Measurements from ENCODE around the gene VAV2.

Gene VAV2

DNA sequence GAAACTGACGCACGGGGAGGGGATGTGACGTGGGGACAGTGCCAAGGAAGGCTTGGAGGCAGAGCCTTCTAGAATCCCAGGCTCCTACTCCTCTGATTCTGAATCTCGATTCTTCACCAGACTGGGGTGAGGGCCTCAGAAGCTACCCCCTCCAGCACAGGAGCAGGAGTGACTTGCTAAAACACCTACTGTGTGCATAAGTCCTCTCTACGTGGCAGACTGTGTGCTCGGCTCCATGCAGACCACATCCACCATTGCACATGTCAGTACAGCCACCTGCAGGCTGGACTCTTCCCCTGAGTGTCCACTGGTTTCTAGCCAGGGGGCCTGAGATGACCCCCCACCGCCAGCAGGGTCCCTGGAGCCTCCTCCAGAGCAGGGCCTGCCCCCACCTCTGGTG lies 182.8 kb downstream of the VAV2 start:
- in situ Hi-C loops (cut with MboI; ENCODE audit: low sequenced_read_pairs), result no loop called here

DNA sequence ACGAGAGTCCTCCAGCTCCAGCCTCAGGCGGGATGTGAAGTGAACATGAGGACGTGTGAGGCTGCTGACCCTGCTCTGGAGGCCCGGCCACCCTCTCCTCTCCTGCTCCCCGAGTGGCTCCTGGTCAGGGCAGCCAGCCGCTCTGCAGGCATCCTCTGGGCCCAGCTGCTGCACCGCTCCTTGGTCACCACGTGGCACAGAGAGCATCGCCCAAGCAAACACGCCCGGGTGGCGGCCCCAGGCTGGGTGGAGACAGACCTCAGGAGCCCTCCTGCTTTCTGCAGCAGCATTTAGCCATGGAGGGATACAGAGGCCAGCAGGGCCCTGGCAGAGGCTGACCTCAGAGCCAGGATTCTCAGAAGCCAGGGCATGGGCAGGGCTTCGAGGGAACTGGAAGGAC lies 184.3 kb downstream of the VAV2 start:
- in situ Hi-C loops (cut with MboI; ENCODE audit: low sequenced_read_pairs), result no loop called here

DNA sequence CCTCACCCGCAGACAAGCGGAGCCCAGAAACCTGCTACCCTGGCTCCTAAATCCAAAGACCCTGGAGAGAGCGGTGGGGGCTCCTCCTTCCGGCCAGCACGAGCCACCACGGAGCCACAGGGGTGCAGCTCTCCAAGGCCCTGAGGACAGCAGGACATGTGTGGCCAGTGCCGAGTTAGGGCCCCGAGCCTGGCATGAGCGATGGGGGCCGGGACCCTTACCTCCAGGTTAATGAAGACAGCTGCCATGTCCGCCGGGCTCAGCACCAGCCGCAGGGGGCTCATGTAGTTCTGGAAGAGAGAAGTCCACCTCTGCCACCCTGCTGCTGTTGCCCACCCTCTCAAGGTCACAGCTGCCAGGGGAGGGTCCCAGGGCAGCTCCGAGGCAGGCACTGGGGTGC lies 185.1 kb downstream of the VAV2 start:
- in situ Hi-C loops (cut with MboI; ENCODE audit: low sequenced_read_pairs), result no loop called here

DNA sequence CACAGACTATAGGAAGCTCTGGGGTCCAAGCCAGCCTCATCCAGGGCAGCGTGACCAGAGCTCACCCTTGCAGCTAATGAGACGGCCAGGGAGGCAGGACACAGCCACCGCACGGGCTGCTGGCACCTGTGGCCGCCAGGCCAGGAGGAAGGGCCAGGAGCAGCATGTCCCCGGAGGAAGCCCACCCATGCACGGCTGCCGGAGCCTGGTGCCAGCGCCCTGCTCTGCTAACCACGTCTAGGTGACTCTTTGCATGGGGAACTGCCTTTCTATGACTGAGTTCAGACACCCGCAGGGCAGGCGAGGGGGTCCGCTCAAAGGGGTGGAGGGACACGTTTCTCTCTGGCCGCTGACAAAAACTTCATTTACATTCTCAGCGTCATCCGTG lies 185.5 kb downstream of the VAV2 start:
- in situ Hi-C loops (cut with MboI; ENCODE audit: low sequenced_read_pairs), result no loop called here

DNA sequence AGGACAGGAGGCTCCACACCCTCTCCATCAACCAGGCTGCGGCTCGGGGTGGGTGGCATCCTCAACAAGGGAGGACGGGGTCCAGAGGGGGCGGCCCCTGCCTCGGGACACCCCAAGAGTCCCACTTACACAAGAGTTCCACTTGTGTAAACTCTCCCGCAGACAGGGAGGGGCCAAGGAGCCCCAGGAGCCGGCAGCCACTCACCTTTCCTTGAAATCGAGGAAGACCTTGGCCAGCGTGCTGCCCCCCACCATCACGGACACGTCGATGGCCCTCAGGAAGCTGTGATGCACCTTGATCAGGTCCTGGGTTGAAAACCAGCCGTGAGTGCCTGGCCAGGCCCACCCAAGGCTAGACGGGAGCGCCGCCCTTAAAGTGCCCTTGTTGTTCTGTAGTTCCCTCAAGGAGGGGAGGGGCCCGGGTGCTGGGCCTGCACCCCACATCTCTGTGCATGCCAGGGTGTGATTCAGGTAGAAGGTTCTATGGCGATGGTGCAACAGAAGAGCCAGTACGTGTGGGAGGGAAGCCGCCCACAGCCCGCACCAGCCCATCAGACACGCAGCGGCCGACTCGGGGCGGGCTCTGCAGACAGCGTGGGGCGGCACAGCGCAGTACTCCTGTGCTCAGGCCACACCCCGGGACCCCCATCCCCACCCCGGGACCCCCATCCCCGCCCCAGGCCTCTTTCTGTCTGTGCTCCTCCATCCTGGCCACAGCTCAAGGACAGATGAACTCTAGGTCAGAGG lies 186.1 kb downstream of the VAV2 start:
- in situ Hi-C loops (cut with MboI; ENCODE audit: low sequenced_read_pairs), result no loop called here

DNA sequence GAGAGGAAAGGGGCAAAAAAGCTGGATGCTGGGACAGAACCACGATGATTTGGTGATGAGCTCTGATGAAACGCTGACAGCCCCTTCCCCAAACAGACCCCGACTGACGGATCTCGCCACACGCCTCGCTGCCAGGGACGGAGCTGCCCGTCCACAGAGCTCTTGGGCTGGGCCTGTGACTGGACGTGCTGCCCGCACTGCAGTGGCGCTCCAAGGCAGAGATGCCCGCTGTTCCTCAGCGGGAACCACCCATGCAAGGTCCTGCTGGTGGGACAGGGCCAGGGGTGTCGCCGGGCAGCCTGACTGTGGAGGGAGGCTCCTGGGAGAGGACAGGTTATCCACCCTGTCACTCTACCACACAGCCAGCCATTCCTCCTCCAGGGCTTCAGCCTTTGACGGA lies 187.9 kb downstream of the VAV2 start:
- in situ Hi-C loops (cut with MboI; ENCODE audit: low sequenced_read_pairs), result no loop called here

DNA sequence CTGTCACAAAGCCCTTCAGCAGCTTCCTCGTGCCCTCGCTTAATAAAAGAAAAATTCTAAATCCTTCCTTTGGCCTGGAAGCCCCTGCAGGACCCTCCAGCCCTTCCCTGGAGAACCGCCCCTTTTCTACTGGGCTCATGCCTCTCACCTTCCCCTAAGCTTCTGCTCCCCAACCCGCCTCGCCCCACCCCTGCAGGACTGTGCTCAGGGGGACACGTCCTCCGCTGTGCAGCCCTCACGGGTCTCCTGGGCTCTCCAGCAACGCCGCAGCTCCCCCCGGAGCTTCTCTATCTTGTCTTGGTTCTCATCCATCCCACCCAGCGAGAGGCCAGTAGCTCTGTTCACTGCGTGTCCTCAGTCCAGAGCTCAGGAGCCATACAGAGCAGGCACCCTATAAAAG lies 188.4 kb downstream of the VAV2 start:
- in situ Hi-C loops (cut with MboI; ENCODE audit: low sequenced_read_pairs), result no loop called here

DNA sequence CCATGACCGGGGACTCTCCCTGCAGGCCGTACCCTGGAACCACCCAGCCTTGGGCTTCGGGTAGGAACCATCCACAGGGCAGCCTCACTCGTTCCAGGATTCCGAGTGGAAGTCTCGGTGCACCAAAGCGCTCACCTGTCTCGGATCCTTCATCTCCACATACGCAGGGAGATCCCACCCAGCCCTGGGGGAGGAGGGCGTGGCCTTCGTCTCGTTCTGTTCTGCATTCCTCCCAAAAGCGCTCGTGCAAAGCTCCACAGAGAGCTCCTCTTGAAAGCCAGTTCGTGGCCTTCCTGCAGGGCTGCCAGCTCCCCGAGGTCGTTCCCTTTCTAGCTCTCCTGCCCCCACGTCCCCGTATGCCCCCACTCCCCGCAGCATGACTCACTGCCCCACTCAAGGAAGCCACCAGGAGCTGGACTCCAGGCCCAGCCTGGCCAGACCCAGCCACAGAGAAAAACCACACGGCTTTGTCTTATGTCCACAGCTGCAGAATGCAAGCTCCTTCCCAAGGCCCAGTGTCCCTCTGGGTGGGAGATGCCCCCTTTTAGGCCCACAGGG lies 189.0 kb downstream of the VAV2 start:
- in situ Hi-C loops (cut with MboI; ENCODE audit: low sequenced_read_pairs), result no loop called here

DNA sequence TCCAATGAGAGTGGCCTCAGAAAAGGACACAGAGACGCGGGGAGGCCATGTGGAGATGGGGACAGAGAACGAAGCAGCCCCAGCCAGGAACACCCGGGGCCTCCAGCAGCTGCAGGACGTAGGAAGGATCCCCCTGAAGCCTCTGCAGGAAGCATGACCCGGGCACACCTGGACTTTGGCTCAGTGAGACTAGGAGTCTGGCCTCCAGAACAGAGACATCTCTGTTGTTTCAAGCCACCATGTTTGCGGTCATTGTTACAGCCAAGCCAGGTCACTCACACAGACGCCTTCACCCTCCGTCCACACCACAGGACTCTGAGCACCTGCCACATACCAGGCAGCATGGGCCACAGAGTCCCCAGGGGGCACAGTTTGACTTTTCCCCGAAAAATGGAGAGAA lies 190.4 kb downstream of the VAV2 start:
- in situ Hi-C loops (cut with MboI; ENCODE audit: low sequenced_read_pairs), result no loop called here

DNA sequence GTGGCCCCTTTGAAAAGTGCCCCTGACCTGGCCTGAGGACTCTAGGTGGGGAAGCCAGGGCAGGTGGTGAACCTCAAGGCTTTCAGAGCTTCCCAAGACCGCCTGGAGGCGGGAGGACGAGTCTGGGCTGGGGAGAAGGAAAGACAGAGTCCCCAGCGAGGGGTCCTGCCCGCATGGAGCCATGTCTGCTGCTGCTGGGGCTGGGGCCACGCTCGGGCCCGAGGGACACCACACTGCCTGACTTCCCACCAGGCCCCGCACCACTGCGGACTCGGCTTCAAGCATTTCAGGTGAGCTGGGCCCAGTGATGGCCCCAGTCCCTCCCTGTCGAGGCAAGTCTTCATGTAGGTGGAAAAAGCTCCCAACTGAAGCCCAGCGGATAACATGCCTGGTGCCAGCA lies 191.9 kb downstream of the VAV2 start:
- in situ Hi-C loops (cut with MboI; ENCODE audit: low sequenced_read_pairs), result no loop called here

DNA sequence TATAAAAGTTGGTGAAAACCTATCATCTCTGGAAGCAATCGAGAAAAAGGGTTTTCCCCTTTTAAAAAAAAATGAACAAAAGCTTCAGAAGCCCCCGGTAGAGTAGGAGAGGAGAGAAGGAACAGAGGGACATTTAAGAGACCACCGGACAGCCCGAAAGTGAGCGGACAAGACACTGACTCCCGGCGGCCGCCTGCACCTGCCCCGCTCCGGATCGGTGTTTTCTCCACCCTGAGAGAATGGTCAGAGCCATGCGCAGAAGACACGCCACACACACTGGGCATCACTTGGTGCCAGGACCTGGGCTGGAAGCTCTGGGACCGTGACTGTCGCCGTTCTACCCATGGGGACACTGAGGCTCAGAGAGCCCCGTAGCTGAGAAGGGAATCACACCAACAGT lies 192.4 kb downstream of the VAV2 start:
- in situ Hi-C loops (cut with MboI; ENCODE audit: low sequenced_read_pairs), result loop anchor here (25.0 kb wide), 1 partner anchor 288 kb away; no protein-coding TSS in a partner anchor

DNA sequence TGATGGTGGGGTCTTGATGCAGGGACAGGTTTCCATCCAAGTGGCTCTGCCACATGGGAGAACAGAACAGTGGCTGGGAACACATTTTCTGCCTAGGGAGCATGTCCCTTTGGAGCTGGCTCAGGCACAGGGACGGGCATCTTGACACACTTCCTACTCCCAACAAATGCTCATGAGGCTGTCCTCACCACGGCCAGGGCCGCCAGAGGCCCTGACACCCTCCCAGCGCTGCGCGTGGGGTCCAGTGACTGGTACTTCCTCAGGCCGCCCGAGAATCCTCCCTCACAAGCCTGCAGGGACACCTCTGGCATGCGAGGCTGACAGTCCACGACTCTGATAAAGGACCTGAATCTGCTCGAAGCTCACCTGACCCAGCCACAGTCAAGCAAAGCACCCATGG lies 193.0 kb downstream of the VAV2 start:
- in situ Hi-C loops (cut with MboI; ENCODE audit: low sequenced_read_pairs), result loop anchor here (25.0 kb wide), 1 partner anchor 288 kb away; no protein-coding TSS in a partner anchor

DNA sequence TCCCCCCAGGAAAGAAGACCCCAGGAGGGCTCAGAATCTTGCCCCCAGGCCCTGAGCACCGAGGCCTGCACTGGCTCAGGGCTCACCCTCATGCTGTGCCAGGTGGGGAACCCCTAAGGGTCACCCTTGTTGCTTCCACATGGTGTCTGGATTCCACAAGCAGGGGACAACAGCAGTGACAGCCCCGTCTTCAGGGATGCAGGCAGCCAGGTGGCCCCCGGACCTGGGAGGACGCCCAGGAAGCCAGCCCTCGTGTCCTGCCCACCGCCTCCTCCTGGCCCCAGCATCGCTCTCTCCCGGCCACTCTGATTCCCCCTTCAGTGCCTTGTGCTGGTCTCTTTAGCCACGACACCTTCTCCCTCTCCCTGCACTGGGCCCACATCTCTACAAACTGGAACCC lies 194.0 kb downstream of the VAV2 start:
- in situ Hi-C loops (cut with MboI; ENCODE audit: low sequenced_read_pairs), result loop anchor here (25.0 kb wide), 1 partner anchor 289 kb away; no protein-coding TSS in a partner anchor

DNA sequence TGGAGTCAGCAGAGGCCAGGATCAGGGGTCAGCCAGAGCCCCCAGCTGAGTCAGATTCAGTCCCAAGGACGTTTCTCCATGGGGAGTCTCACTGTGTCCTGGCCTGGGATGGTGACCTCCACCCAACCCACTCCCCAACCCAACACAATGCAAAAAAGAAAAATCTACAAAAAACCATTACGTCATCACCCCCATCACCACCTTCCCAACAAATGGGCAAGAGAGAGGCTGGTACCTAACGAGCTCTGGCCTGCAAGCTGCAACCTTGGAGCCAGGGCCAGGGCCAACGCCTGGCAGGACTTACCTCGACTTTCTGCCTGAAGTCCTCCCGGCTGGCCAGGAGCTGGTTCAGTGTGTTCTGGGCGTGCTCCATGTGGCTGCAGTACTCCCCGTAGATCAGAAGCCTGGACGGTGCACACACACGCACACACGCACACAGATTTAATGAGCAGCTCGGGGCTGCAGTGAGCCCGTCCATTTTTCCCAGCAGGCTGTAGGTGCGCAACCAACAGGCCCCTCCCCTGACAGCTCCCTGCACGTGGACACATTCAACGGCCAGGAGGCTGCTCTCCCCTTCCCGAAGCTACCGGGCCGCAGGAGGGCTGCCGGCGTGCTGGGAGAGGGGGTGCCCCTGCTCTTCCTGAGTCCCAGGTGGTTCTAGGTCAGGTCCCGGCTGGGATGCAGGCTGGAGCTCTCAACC lies 194.6 kb downstream of the VAV2 start:
- in situ Hi-C loops (cut with MboI; ENCODE audit: low sequenced_read_pairs), result loop anchor here (25.0 kb wide), 1 partner anchor 290 kb away; no protein-coding TSS in a partner anchor

DNA sequence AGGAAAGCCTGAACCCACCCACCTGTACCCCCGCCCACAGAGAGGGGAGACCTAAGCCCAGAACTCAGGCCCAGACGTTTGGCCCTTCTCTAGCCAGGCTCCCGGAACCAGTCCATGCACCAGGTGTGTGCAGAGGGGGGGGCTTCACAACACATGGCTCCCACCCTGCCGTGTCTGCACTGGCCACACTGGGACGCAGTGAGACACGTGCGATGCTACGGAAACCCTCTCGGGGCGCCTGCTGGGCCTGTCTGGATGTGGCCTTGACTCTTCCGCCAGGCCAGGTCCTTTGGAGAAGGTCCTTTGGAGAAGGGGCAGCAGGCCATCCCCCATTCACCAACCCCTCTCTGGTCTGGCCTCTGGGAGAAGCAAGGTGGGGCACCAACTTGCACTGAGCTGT lies 195.6 kb downstream of the VAV2 start:
- in situ Hi-C loops (cut with MboI; ENCODE audit: low sequenced_read_pairs), result loop anchor here (25.0 kb wide), 1 partner anchor 291 kb away; no protein-coding TSS in a partner anchor

DNA sequence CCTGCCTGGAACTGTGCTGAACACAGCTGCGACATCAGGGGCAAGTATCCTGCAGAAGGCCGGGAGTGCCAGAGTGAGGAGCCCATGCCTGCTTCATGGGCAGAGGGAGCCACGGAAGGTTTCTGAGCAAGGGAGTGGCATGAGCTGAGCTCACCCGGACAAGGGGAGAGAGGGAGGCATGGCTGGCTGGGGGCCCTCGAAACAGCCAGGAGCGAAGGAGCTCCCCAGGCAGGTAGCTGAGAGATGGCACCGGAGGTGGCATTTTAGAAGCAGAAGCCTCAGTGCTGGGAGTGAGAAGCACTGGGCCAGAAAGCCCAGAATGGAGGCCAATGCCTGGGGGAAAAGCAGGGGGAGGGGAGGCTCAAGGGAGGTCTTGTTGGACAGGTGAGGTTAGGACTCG lies 197.1 kb downstream of the VAV2 start:
- in situ Hi-C loops (cut with MboI; ENCODE audit: low sequenced_read_pairs), result loop anchor here (25.0 kb wide), 1 partner anchor 292 kb away; no protein-coding TSS in a partner anchor

DNA sequence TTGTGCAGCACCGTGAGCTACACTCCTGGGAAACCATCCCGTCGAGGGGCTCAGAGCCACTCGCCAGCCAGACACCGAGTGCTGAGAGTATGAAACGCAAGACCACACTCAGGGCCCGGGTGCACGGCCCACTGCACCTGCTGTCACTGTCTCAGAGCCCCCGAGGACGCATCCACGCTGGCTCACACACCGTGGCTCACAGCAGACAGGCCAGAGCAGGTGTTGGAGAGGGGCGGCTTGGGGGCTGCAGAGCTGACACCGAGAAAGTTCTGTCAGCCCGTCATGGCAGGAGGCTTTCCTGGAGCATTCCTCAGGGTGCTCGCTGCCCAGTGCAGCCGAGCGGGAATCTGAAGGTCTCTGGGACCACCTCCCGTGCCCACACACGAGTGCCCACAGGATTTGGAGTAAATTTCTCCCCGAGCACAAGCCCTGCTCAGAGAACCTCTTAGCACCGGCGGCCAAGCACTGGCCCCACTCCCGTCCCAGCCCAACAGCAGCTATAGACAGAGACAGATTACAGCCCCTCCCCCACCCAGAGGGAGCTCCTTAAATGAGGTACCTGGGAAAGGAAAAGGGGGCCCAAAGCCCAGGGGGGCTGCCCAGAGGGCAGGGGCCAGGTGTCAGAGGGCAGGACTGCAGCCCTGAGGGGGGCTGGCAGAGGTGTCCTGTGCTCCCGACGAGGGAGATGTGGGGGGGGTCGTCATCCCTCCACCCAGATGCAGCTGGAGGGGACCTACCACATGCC lies 197.9 kb downstream of the VAV2 start:
- in situ Hi-C loops (cut with MboI; ENCODE audit: low sequenced_read_pairs), result loop anchor here (25.0 kb wide), 1 partner anchor 293 kb away; no protein-coding TSS in a partner anchor

DNA sequence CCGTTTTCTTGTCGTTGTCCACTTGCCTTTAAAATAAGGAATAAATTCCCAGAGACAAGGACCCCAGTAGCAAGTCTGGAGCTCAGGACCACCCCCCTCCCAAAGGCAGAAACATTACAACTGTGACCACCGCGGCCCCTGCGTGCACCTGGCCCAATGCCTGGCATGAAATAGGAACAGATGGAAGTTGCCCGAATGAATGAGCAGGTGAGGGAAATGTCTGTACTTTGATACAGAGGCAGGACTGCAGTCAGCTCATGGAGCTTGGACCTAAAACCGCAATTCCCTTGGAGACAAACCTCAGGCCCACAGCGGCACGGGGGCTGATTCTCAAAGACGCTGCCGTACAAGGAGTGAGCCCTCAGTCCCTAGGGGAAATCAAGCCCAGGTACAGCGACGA lies 198.7 kb downstream of the VAV2 start:
- in situ Hi-C loops (cut with MboI; ENCODE audit: low sequenced_read_pairs), result loop anchor here (25.0 kb wide), 1 partner anchor 294 kb away; no protein-coding TSS in a partner anchor

DNA sequence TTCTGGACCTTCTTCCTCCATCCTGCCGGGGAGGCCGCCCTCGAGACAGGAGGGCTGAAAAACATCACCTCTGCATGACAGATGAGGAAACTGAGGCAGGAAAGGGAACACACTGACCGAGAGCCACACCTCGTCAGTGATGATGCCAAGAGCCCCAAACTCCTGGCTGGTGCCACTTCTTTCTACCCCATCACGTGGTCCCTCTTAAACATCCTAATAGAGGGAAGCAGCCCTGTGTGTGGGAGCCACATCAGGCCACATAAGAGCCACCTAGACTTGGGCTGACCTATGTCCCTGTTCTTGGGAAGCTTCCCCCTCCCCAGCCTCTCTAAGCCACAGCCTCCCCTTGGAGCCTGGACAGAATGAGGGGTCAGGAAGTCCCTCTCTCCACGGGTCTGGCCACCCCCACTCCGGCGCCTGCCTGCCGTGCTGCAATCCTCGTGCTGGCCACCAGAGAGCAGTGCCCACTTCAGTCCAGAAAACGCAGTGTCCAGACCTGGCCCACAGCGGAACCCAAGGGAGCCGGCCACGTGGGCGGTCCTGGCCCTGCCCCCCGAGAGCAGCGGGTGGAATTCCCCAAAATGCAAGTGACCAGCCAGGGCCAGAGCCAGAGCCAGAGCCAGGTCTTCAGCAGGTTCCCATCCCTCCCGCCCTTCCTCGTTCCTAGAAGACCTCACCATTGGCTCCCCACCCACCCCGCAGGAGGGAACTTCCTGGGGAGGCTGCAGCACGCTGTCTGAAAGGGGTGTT lies 199.2 kb downstream of the VAV2 start:
- in situ Hi-C loops (cut with MboI; ENCODE audit: low sequenced_read_pairs), result loop anchor here (25.0 kb wide), 1 partner anchor 294 kb away; no protein-coding TSS in a partner anchor

All from HL-60/S4 treated with retinoic acid at 250 ng/mL for 4 days and 3 days (cell line).